Renal pelvis (tissue), 4 donors: ENCODE data around the gene SAPCD2. TPM values are rescaled to one million over a fixed set of nuclear protein-coding genes. Genes with fewer than 3 reads are reported as not detected.

ENCODE experiments used
- DNase-seq: peaks from one replicate; pipeline ENCODE4 v3.0.0-alpha.2; 2013
- polyA plus RNA-seq, 3 donors: library from polyadenylated mRNA; unstranded; fragments of 120-200 nt; gene quantifications; one replicate each; pipeline ENCODE4 v1.2.1, GENCODE V29; 2013; ENCODE audit not compliant: insufficient read length in 3 of 3

The SAPCD2 gene
- polyA plus RNA-seq, 3 donors = 8.0 to 10.4 (median 10.0) TPM

DNA sequence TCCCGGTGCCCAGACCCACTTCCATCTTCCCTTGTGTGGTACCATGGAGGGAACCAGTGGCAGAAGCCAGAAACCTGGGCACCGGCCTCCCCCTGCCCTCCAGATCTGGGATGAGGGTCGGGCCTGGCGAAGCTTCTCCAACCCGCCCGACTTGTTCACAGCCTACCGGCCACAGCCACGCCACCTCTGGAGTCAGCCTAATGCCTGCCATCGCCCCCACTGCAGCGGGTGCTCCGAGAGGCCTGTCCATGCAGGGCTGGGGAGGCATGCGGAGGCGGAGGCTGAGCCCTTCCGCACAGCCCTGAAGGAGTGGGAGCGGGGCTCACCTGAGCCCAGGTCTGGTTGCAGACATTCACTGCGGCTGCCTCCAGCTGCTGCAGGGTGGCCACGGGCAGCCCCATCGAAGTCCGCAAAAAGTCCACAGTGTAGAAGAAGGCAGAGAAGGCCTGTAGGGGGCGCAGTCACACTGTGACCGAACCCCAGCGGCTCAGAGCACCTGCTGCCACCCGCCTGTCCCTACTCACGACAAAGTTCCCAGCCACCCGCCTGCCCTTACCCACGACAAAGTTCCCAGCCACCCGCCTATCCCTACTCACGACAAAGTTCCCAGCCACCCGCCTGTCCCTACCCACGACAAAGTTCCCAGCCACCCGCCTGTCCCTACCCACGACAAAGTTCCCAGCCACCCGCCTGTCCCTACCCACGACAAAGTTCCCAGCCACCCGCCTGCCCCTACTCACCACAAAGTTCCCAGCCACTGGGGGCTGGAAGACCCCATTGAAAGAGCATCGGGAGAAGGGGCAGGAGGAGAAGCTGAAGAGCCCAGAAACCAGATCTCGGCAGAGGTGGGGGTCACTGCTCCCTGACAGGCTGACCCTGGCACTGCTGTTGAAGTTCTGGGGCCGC, 20.6 kb downstream of the SAPCD2 start:
- no peak for DNase-seq

DNA sequence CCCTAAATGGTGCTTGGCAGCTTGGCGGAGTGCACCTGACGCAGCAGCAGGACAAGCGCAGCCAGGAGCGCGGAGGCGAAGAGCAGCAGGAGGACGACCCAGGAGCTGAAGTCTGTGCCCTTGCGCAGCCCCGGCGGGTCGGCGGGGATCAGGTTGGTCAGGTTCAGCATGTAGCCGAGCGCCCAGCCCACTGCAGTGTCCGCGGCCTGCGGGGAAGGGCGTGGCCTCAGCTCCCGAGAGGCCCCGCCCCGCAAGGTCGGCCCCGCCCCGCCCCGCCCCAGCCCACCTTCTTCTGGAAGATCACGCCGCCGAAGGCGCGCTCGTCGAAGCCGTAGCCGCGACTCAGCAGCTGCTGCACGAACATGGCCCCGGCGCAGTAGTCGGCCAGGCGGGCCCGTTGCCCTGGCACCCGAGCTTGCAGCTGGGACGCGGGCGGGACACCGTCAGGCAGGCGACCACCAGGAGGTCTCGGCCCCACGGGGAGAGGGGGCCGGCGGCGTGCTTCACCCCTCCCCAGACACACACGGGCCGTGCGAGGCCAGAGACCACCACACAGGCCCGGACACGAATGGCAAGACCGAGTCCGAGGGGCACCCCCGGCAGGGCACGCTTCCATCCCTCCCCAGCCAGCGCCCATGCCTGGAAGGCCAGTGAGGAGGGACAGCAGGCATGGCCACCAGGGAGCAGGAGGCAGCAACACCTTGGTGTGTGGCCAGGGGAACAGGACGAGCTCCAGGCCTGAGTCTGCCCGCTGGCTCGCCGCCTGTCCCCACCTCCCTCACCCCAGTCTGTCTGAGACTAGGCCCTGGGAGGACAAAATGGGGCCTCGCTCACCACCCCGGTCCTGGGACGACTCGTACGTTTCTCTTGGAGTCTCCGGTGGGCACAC, 21.5 kb downstream of the SAPCD2 start:
- no peak for DNase-seq

DNA sequence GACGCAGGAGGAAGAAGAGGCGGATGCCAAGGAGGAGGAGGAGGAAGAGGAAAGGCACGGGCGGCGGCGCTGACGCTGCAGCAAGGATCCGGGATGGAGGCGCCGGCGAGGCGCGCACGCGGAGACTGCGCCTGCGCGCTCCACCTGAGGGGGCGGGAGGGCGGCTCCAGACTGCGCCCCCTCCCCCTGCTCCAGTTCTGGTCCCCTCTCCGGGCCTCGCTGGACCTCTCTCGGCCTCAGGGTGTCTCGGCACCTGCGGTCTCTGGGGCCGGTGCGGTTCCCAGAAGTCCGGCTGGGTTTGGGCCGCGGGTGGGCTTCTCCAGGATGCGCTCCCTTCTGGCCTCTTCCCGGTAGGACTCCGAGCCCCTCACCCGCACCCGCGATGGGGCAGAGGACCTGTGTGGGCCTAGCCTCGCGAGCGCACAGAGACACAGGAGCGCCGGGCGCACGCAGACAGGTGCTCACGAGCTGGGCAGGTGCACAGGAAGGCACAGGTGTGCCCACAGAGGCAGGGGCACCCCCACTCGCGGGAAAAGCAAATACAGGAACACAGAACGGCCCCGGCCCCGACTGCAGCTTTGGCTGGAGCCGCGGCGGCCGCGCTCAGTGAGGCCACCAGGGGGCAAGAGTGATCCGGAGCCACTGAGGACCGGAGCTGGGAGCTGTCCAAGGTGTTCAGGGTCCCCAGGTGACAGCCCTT, 24.1 kb downstream of the SAPCD2 start, which contains the start of gene NPDC1:
Gene NPDC1, minus strand, starts transcription at position 90 of the 700 bp plus-strand sequence. CDS start 188 bp downstream, outside the sequence.
- peak; percentile 80 for DNase-seq

DNA sequence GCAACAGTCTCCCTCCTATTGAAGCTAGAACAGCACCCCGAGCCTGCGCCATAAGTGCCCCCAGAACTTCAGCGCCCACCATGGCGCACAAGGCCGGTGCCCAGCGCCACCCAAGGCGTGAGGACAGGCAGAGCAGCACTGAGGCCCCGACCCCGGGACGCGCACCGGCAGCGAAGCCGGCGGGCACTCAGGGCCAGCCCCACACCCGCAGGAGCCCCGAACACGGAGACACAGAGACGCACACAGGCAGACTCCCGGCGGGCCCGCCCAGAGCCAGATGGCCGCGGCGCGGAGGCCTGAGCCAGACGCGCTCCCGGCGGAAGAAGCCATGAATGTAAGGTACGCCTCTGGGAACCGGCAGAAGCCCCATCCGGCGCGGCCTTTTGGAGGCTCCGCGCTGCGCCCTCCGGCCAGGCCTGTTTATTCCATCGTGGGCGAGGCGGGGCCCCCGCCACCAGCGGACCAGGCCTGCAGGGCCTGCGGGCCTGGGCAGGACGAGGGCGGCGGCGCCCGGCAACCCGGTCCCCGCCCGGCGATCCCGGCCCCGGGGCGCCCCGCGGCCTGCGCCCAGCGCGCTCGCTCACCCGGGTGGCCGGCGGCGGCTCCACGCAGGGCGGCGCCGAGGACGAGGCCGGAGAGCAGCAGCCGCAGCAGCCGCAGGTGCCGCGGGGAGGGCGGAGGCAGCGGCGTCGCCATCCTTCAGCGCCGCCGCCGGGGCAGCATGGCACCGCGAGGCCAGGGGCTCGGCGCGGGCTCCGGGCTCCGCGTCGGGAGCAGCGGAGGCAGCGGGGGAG, 24.9 kb downstream of the SAPCD2 start:
- no peak for DNase-seq

DNA sequence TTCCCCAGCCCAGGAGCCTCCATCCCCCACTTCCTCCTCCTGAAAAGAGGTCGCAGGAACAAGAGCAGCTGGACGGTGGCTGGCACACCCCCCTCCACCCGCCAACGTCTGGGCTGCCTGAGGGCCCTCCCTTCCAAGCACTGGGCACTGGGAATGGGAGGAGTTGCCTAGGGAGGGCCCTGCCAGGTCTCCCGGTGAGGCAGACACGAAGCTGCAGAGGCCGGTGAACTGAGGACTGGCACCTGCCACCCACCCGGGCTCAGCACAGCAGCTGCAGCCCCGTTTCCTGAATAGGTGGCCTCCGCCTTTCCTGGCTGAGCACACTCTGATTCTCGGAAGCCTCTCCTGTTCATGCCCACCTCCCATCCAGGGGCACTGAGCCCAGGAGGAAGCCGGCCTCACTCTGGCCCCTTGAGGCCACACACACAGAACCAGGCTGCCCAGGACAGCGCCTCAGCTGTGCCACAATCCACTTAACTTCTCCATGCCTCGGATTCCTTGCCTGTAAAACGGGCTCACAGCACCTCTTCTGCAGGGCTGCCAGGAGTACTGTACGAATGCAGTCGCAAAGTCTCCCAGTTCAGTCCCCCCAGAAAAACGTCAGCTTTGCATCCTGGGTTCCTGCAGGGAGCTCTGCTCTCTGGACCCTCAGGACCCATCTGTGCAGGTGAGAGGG, 25.7 kb downstream of the SAPCD2 start:
- DNase-seq = no peak

DNA sequence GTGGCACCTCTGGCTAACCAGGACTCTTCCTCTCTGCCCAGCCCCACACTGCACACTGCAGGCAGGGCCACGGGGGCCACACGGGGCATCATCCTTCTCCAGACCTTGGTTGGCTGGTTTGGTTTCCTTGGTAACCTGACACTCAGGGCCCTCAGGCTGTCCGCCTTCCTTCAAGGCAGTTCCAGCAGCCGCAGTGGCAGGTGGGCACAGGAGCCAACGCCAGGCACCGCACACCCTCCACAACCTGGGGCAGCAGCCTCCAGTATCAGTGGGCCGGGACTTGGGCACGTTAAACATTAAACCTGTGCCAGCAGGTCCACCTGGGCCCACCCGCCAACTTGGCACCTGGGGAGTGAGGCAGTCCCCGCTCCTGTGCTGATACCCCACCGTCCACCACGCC, 26.3 kb downstream of the SAPCD2 start:
- no peak for DNase-seq

DNA sequence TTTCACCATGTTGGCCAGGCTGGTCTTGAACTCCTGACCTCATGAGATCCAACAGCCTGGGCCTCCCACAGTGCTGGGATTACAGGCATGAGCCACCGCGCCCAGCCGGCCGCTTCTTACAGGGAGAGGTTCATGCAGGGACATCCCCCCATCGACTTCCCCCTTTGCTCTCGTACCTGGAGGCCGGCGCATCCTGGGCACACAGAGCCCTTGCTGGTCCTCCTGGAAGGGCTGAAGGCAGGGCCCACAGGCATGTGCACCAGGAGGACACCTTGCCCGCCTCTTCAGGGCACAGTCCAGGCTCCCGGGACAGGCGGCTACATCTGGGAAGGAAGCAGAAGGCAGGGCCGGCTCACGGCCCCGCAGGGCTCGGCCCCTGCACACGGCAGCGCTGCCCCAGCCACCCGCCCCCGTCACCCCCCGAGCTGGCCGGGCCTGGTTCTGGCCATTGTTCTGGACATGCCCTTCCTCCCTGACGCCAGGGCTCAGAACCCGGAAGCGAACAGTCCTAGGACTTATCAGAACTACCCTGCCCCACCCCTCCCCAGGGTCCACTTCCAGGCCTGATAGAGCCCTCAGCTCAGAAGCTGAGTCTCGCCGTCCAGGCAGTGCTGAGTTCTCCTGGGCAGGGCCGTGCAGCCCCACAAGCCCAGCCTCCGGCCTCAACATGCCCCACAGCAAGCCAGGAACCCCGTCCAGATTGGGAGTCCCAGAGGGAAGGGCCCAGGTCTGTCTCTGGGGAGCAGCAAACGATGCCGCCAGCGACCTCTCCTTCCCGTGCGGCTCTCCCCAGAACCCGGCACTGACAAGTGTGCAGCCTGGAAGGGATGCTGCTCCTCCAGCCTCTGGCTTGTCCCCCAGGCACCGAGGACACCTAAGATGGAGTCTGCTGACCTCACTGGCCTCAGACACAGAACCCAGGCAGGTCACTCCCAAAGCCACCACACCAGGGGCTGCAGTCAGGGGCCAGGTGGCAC, 27.3 kb downstream of the SAPCD2 start:
- DNase-seq = no peak

DNA sequence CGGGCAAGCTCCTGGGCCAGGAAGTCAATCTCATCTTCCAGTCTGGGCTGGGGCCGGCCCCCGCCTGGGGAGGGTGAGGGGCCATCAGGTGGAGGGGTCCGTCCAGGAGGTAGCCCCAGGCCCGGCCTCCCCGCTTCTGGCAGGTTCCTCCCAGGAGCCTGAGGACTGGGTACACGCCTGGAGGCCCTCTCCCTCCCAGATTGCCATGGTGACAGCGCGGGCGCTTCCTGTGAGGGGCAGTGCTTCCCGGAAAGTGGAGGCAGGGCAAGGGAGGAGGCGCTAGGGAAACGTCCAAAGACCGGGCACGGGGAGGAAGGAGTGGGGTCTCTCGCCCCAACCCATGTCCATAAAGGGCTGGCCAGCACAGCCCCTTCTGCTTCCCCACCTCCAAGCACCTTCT, 29.2 kb downstream of the SAPCD2 start:
- no peak for DNase-seq

DNA sequence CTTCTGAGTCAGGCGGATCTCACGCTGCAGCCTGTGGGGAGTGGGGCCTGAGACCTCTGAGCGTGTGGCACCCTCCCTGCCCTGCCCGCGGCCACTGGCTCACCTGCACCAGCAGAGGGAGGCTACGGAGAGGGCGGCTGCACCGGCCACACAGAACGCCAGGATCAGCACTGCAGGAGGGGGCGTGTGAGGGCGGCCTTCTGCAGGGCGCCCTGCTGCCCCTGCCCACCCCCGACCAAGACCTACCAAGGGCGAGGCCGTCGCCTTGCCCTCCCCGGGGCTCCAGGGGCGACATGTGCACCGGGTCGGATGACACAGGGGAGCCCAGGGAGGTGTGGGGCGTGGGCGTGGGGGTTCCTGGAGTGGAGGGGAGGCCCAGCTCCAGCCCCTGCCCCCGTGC, 29.8 kb downstream of the SAPCD2 start:
- no peak for DNase-seq

DNA sequence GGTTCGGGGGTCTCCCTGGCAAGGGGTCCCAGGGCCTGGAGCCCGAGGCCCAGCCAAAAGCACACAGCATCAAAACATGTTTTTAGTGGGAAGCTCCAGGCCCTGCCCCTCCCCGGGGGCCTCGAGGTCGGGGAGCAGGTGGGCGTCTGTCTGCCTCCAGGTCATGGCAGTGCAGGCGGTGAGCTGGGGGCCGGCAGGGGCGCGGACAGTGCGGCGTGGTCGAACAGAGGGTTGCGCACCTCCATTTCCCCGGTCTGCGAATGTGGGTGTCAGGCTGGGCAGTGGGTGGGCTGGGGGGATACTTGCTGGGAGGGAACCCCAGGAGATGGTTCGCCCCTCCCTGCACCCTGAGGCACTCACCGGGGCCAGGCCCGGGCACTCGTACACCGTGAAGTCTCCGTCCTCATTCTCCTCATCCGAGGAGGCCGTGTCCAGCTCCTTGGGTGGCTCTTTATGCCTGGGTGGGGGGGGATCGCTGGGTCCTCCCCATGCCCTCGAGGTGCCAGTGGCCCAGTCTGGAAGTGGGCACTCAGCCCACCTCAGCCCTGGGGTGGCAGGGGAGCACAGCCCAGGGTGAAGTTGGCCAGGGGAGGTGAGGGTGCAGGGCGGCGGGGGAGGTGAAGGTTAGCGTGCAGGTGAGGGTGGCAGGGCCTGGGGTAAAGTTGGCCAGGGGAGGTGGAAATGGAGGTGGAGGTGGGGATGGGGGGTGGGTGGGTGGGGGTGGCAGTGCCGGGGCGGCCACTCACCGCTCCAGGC, 30.6 kb downstream of the SAPCD2 start:
- no peak for DNase-seq

DNA sequence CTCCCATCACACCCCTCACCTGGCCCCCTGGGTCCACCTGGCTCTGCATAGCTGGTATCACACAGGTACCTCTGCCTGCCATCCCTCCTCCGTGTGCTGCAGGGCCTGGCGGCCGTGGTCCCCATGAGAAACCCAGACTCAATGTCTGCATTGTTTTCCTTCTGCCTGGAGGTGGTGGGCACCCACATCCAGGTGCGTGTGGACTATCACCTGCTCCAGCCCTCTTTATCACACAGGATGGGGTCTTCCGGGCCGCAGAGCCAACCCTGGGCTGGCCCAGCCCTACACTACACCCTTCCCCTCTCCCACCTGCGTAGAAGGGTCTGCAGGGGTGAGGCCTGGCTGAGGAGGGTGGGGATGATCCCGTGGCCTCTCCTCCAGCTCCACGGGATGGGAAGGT, 31.4 kb downstream of the SAPCD2 start:
- DNase-seq = no peak

DNA sequence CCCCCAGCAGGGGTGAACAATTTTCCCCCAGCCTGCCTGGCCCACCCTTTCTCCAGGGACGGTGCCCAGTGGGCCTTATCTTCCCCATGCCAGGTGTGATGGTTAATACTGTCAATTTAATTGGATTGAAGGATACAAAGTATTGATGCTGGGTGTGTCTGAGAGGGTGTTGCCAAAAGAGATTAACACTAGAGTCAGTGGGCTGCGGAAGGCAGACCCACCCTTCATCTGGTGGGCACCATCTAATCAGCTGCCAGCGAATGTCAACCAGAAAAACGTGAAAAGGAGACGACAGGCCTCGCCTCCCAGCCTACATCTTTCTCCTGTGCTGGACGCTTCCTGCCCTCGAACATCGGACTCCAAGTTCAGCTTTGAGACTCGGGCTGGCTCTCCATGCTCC, 32.9 kb downstream of the SAPCD2 start:
- DNase-seq = no peak

DNA sequence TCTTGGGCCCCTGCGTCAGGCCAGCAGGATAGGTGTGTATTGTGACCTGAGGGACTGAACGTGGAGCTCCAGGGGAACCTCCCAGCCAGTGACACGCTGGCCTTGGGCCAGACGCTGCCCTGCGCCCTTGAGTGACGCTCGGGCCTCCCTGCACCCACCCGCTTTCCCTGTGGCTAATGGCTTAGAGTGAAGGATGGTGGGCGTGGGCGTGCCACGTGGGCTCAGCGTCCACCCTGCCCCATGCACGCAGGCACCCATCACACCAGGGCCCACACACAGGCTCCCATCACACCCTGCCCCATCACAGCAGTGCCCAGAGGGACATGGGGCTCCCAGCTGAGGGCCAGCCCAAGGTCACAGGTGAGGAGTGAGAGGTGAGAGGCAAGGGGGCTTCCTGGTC, 33.3 kb downstream of the SAPCD2 start:
- no peak for DNase-seq

DNA sequence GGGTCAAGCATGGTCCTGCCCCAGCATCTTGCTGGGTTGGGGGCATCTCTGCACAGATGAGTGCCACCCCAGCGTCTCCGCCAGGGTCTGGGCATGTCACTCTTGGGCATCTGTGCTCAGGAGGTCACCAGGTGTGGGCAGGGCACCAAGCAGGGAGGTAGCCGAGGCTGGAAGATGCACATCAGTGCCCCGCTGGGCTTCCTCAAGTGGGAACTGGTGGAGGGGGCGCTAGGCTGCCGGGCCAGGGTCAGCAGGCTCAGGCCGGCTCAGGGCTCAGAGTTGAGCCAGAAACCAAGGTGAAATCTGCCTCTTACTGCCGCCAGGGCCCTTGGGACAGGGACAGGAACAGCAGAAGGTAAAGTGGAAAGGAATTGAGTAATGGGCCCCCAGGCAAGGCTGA, 34.4 kb downstream of the SAPCD2 start:
- DNase-seq = no peak

DNA sequence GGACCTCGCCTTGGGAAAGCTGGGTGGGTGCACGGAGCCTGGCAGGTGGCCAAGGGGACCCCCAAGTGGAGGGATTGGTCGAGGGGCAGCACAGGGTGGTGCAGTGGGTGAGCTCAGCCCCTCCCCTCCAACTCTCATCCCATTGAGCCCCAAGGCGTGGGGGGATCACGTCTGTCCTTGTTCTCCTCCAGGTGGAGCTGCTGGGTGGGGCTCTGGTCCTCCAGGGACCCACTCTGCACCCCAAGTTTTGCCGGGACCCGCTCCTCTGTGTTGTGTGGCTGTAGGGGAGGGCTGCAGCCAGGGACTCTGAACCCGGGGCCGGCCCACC, 34.9 kb downstream of the SAPCD2 start:
- DNase-seq = no peak

DNA sequence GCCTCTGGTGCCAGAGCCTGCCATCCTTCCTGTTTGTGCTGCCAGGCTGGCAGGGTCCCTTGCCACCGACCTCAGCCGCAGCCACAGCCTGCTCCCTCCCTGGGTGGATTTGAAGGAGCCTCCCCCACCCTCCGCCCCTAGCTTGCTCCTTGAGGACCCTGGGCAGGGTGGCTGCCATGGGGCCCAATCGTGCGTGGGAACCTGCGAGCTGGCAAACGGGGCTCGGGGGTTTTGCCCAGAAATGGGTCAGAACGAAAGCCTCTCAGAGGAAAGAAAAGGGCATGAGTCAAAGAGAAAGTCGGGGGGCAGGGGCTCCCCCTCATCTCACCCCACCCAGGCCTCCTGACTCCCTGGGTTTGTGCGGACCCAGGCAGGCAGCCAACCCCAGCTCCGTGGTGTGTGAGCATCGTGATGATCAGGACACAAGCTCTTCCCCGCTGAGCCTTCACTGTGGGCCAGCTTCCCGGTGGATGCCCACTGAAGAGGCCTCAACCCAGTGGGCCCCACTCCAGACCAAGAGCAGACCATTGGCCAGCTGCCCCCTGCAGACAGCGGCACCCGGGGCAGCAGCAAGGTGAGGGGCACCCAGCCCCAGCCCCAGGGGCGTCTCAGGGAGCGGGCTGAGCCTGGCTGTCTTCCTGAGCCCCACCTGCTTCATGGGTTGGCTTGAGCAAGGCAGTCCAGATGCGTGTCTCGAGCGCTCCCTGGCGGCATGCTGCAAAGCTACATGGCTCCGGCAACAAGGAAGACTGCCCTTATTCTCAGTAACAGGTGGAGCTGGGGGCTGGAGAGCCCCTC, 35.4 kb downstream of the SAPCD2 start:
- peak; percentile 77 for DNase-seq

DNA sequence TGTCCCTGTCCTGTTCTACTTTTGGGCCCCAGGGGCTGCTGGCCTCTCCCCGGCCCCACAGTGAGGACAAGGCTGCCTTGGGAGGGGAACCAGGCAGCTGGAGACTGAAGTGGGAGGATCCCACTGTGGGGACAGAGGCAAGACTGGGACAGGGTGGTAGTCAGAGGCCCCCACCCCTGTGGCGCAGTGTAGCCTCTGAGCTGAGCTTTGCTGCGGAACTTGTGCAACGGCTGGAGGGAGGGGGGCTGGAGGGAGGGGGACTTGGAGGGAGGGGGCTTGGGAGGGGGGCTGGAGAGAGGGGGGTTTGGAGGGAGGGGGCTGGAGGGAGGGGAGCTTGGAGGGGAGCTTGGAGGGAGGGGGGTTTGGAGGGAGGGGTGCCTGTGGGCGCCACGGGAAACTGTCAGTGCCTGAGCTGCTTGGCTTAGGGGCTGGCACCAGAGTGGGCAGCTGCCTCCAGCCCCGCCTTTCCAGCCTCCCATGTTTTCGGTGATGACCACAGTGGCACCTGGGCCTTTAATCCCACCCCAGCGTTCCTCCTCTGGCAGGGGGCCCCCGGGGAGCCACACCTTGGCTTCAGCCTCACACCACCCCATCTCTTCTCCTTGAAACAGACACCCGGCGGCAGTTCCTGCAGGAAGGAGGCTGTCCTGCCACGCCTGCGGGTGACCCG, 36.2 kb downstream of the SAPCD2 start:
- no peak for DNase-seq
